K562 (cell line): ENCODE results near the gene ARHGAP30.

Experiments
- CTCF ChIP-seq, 3 experiments: IDR thresholded peaks in 2 of 3; conservative IDR thresholded peaks in 1 of 3; 2 replicates each; pipeline ENCODE4 v1.5.1; 2011 to 2012; ENCODE audit warnings: low read length in 3 of 3, mild to moderate bottlenecking in 3 of 3, control low read depth in 2 of 3, improper control_type of control experiment in 1 of 3, inconsistent platforms in 1 of 3, low read depth in 1 of 3, mixed read lengths in 1 of 3, moderate library complexity in 1 of 3; ENCODE audit not compliant: insufficient read depth in 2 of 3
- JUND ChIP-seq, 2 experiments: IDR thresholded peaks; 2 replicates in 1 of 2; 3 replicates in 1 of 2; pipeline ENCODE4 v1.6.1; 2011; ENCODE audit warnings: borderline replicate concordance in 2 of 2, low read depth in 2 of 2, low read length in 2 of 2, improper control_type of control experiment in 1 of 2, missing biosample characterization in 1 of 2, missing genetic modification characterization in 1 of 2, missing genetic modification reagents in 1 of 2
- RERE ChIP-seq: sonication (generic); formaldehyde crosslinking; IDR thresholded peaks from 2 replicates; pipeline ENCODE4 v1.8.0; 2023; ENCODE audit warnings: missing genetic modification reagents, mild to moderate bottlenecking, borderline replicate concordance
- TAF7 ChIP-seq: fragments of 450-650 bp; IDR thresholded peaks from 2 replicates; pipeline ENCODE4 v1.6.1; 2016; ENCODE audit warnings: missing genetic modification characterization, missing compliant biosample characterization
- ZNF318 ChIP-seq, 2 experiments: fragments of 450-650 bp; IDR thresholded peaks; 2 replicates each; pipeline ENCODE4 v1.6.1; 2016; ENCODE audit warnings: mild to moderate bottlenecking in 2 of 2, borderline replicate concordance in 1 of 2, low read depth in 1 of 2, moderate library complexity in 1 of 2

- no peak for TF ChIP-seq TAF7 (tag)
- no peak for TF ChIP-seq JUND (IDR thresholded peaks at IDR 0.05; ENCODE audit: borderline replicate concordance, low read depth, low read length)
- no peak for TF ChIP-seq JUND (tag; IDR thresholded peaks at IDR 0.05; ENCODE audit: borderline replicate concordance, low read depth, low read length)
- no peak for TF ChIP-seq ZNF318 (IDR thresholded peaks at IDR 0.05; ENCODE audit: borderline replicate concordance in 1 of 2, low read depth in 1 of 2)
- TF ChIP-seq CTCF (IDR thresholded peaks at IDR 0.05 in 2 of 3, conservative IDR thresholded peaks at IDR 0.05 in 1 of 3; ENCODE audit: insufficient read depth in 2 of 3, low read depth in 1 of 3, low read length in 3 of 3) = no peak
- TF ChIP-seq RERE = no peak
Observed at GRCh38 chr1:161007369-161007768, 62.3 kb downstream of the ARHGAP30 start.
